Panc1 (cell line): Measurements from ENCODE around the gene RRM2.

Experiments used
- CTCF ChIP-seq: fragments of 450-650 bp; IDR thresholded peaks from 2 replicates; pipeline ENCODE4 v1.5.1; 2017; ENCODE audit warnings: mild to moderate bottlenecking
- POLR2AphosphoS5 ChIP-seq: IDR thresholded peaks from 2 replicates; pipeline ENCODE4 v1.6.1; 2012; ENCODE audit warnings: mild to moderate bottlenecking, low read depth, low read length, moderate library complexity
- REST ChIP-seq, 2 experiments: IDR thresholded peaks; 2 replicates each; pipeline ENCODE4 v1.6.1; 2011 to 2012; ENCODE audit warnings: low read depth in 2 of 2, control low read depth in 1 of 2, low read length in 1 of 2, mild to moderate bottlenecking in 1 of 2, moderate library complexity in 1 of 2; ENCODE audit not compliant: insufficient read depth in 1 of 2

- TF ChIP-seq CTCF: no peak
- no peak for TF ChIP-seq REST (IDR thresholded peaks at IDR 0.05; ENCODE audit: insufficient read depth in 1 of 2, low read depth in 2 of 2, low read length in 1 of 2)
- no peak for TF ChIP-seq POLR2AphosphoS5
Measured at GRCh38 chr2:10142640-10142965, 20.1 kb downstream of the RRM2 start.
